Dendritic cell treated with granulocyte-macrophage colony-stimulating factor and Interleukin-4, amounts not matched to agents 40 ng/mL and 50 ng/mL, for 4 days (primary cell): ENCODE results near the gene MYLK3.
"Not testable (repeated sequence)": the region's sequence is repeated elsewhere in the genome, so short reads cannot be mapped to it uniquely, and the experiment has no call there.

Experiments used
- H3K27ac Mint-ChIP-seq: one replicate; pipeline ENCODE4 v1.8.0; 2022; ENCODE audit warnings: mild to moderate bottlenecking, mixed read lengths
- H3K27me3 Mint-ChIP-seq: one replicate; pipeline ENCODE4 v1.8.0; 2022; ENCODE audit warnings: mild to moderate bottlenecking, mixed read lengths
- H3K36me3 Mint-ChIP-seq: one replicate; pipeline ENCODE4 v1.8.0; 2022; ENCODE audit warnings: low read depth, mixed read lengths
- H3K4me1 Mint-ChIP-seq: one replicate; pipeline ENCODE4 v1.8.0; 2022; ENCODE audit warnings: low read depth, mixed read lengths
- H3K4me3 Mint-ChIP-seq: one replicate; pipeline ENCODE4 v1.8.0; 2022; ENCODE audit warnings: mild to moderate bottlenecking, moderate library complexity, mixed read lengths
- H3K9me3 Mint-ChIP-seq: one replicate; pipeline ENCODE4 v1.8.0; 2022; ENCODE audit warnings: mixed read lengths
- intact Hi-C: fragments of 100-400 bp; cut with micrococcal nuclease; formaldehyde crosslinking; loops from one replicate; pipeline ENCODE4 v1.15.0; 2022

The MYLK3 gene

GRCh38 chr16:46686815-46687473 lies 61.2 kb downstream of the MYLK3 start:
- Mint-ChIP-seq H3K9me3 (no peaks in the 10 kb centered on the region), H3K4me1 (peaks cover 47% of the 10 kb centered on the region), H3K27me3 (no peaks in the 10 kb centered on the region), H3K36me3 (peaks cover 5% of the 10 kb centered on the region), H3K4me3 (no peak overlapping the region), H3K27ac (no peak overlapping the region)
- intact Hi-C loops = loop anchor here (2.0 kb wide), 2 partner anchors 14 to 144 kb away; partner anchors contain the start of gene C16orf87

- Mint-ChIP-seq H3K36me3 (peaks cover 49% of the 10 kb centered on the region), H3K4me1 (peaks cover 38% of the 10 kb centered on the region)
- H3K27ac Mint-ChIP-seq, H3K27me3 Mint-ChIP-seq, H3K4me3 Mint-ChIP-seq, intact Hi-C loops, H3K9me3 Mint-ChIP-seq: not testable (repeated sequence)
Observed at GRCh38 chr16:46681867-46682266, 66.3 kb downstream of the MYLK3 start.

GRCh38 chr16:46677943-46678342 lies 70.2 kb downstream of the MYLK3 start:
- intact Hi-C loops, H3K9me3 Mint-ChIP-seq, H3K4me1 Mint-ChIP-seq, H3K4me3 Mint-ChIP-seq, H3K27me3 Mint-ChIP-seq, H3K27ac Mint-ChIP-seq: not testable (repeated sequence)
- H3K36me3 Mint-ChIP-seq = peaks cover 85% of the 10 kb centered on the region

GRCh38 chr16:46673320-46674013 lies 74.7 kb downstream of the MYLK3 start:
- no peaks in the 10 kb centered on the region for H3K27me3 Mint-ChIP-seq
- H3K4me3 Mint-ChIP-seq = no peak overlapping the region
- H3K9me3 Mint-ChIP-seq = no peaks in the 10 kb centered on the region
- no peak overlapping the region for H3K27ac Mint-ChIP-seq
- peaks cover 94% of the 10 kb centered on the region for H3K36me3 Mint-ChIP-seq
- H3K4me1 Mint-ChIP-seq = peaks cover 8% of the 10 kb centered on the region
- intact Hi-C loops = loop anchor here (1.0 to 2.0 kb wide), 3 partner anchors 13 to 236 kb away; no protein-coding TSS in a partner anchor

- Mint-ChIP-seq H3K27me3 (no peaks in the 10 kb centered on the region), H3K27ac (no peak overlapping the region), H3K4me3 (no peak overlapping the region), H3K36me3 (peaks cover 92% of the 10 kb centered on the region), H3K9me3 (no peaks in the 10 kb centered on the region), H3K4me1 (peaks cover 23% of the 10 kb centered on the region)
- intact Hi-C loops = no loop called here
Observed at GRCh38 chr16:46662123-46662522, 86.0 kb downstream of the MYLK3 start.

GRCh38 chr16:46658925-46659324 lies 89.2 kb downstream of the MYLK3 start:
- Mint-ChIP-seq H3K4me1 (peaks cover 32% of the 10 kb centered on the region), H3K36me3 (peaks cover 81% of the 10 kb centered on the region), H3K27me3 (no peaks in the 10 kb centered on the region), H3K27ac (peak overlapping the region; percentile 72), H3K4me3 (no peak overlapping the region), H3K9me3 (no peaks in the 10 kb centered on the region)
- intact Hi-C loops = no loop called here
